HEK293T (cell line): ENCODE results near the gene DLG5.

Source experiments
- ARNT ChIP-seq: fragments of 450-650 bp; IDR thresholded peaks from 2 replicates; pipeline ENCODE4 v1.6.1; 2017; ENCODE audit warnings: mild to moderate bottlenecking
- BHLHE40 ChIP-seq: fragments of 450-650 bp; IDR thresholded peaks from 2 replicates; pipeline ENCODE4 v1.6.1; 2016; ENCODE audit warnings: mild to moderate bottlenecking, moderate library complexity, borderline replicate concordance
- ELF4 ChIP-seq: fragments of 450-650 bp; IDR thresholded peaks from 2 replicates; pipeline ENCODE4 v1.6.1; 2017; ENCODE audit warnings: antibody characterized with exemption
- FOXK2 ChIP-seq: fragments of 450-650 bp; IDR thresholded peaks from 2 replicates; pipeline ENCODE4 v1.6.1; 2016; ENCODE audit warnings: mild to moderate bottlenecking
- FOXM1 ChIP-seq: fragments of 450-650 bp; IDR thresholded peaks from 2 replicates; pipeline ENCODE4 v1.6.1; 2017; ENCODE audit warnings: mild to moderate bottlenecking, borderline replicate concordance
- LEF1 ChIP-seq: fragments of 450-650 bp; IDR thresholded peaks from 2 replicates; pipeline ENCODE4 v1.6.1; 2017; ENCODE audit warnings: mild to moderate bottlenecking, borderline replicate concordance
- SP1 ChIP-seq: fragments of 450-650 bp; IDR thresholded peaks from 2 replicates; pipeline ENCODE4 v1.6.1; 2017
- SUZ12 ChIP-seq: fragments of 450-650 bp; IDR thresholded peaks from 2 replicates; pipeline ENCODE4 v1.6.1; 2016; ENCODE audit warnings: mild to moderate bottlenecking
- ZNF384 ChIP-seq: fragments of 450-650 bp; IDR thresholded peaks from 2 replicates; pipeline ENCODE4 v1.6.1; 2016
- TF ChIP-seq, protein P1 (sequence below): fragments of 450-650 bp; IDR thresholded peaks from 2 replicates; pipeline ENCODE4 v1.6.1; 2016

DNA sequence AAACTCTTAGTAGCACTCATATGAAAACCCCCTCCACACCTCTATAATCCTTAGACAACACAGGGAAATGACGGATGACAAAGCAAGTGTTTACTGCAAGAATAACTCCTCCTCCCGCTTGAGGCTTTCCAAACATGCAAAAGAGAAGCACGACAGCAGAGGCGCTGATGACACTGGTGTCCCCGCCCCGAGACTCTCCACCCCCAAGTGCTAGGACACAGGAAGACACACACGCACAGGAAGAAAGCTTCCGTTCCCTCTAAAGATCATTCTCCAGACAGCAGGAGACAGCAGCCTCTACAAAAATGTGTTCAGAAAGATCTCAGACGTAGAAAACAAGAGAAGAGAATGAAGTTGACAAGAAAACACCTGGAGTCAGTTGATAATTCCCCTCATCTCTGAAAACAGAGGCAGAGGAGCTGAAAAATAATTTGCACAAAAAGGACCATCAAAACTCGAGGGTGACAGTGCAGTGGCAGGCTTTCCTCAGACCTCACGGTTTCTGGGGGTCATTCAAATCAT is 90.2 kb downstream of the DLG5 start:
- no peak for TF ChIP-seq BHLHE40
- no peak for TF ChIP-seq ELF4
- TF ChIP-seq SUZ12, result no peak
- TF ChIP-seq FOXM1, result no peak
- no peak for TF ChIP-seq SP1
- TF ChIP-seq ZNF384, result no peak
- TF ChIP-seq ARNT, result no peak
- TF ChIP-seq, protein P1, sequence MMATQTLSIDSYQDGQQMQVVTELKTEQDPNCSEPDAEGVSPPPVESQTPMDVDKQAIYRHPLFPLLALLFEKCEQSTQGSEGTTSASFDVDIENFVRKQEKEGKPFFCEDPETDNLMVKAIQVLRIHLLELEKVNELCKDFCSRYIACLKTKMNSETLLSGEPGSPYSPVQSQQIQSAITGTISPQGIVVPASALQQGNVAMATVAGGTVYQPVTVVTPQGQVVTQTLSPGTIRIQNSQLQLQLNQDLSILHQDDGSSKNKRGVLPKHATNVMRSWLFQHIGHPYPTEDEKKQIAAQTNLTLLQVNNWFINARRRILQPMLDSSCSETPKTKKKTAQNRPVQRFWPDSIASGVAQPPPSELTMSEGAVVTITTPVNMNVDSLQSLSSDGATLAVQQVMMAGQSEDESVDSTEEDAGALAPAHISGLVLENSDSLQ, result no peak
- TF ChIP-seq FOXK2, result no peak
- no peak for TF ChIP-seq LEF1
